CD14-positive monocyte (primary cell): Measurements from ENCODE around the gene LRRC4B. TPM values are rescaled to one million over a fixed set of nuclear protein-coding genes. Genes with fewer than 3 reads are reported as not detected.

ENCODE experiments used
- DNase-seq, 3 donors: peaks; one replicate each; pipeline ENCODE4 v3.0.0-alpha.2; 2011 to 2022
- H2AFZ ChIP-seq: 2 replicates; pipeline ENCODE4 v1.6.0; 2012; ENCODE audit warnings: mild to moderate bottlenecking, low read depth, low read length, inconsistent platforms; ENCODE audit not compliant: insufficient read depth, poor library complexity, severe bottlenecking
- H3K27ac ChIP-seq, 2 donors: 1 replicate in 1 of 2; 2 replicates in 1 of 2; pipeline ENCODE4 v1.5.1; 2012 to 2013; ENCODE audit warnings: low read length in 2 of 2, control low read depth in 1 of 2, inconsistent platforms in 1 of 2, low read depth in 1 of 2, mild to moderate bottlenecking in 1 of 2
- H3K27me3 ChIP-seq, 2 donors: one replicate each; pipeline versions ENCODE4 v1.6.0 to v1.6.1; 2011 to 2013; ENCODE audit warnings: low read length in 2 of 2; ENCODE audit not compliant: control insufficient read depth in 2 of 2, insufficient read depth in 2 of 2
- H3K36me3 ChIP-seq, 2 donors: replicated peaks in 1 of 2; 1 replicate in 1 of 2; 2 replicates in 1 of 2; pipeline versions ENCODE4 v1.5.1 to v1.6.1; 2012 to 2013; ENCODE audit warnings: low read length in 2 of 2, control low read depth in 1 of 2, inconsistent platforms in 1 of 2, mild to moderate bottlenecking in 1 of 2; ENCODE audit not compliant: insufficient read depth in 2 of 2, control insufficient read depth in 1 of 2
- H3K4me1 ChIP-seq, 2 donors: 1 replicate in 1 of 2; 2 replicates in 1 of 2; pipeline versions ENCODE4 v1.5.1 to v1.6.1; 2012 to 2013; ENCODE audit warnings: low read length in 2 of 2, control low read depth in 1 of 2, inconsistent platforms in 1 of 2, mild to moderate bottlenecking in 1 of 2, moderate library complexity in 1 of 2; ENCODE audit not compliant: insufficient read depth in 2 of 2, control insufficient read depth in 1 of 2
- H3K4me2 ChIP-seq: replicated peaks from 2 replicates; pipeline ENCODE3; 2012; ENCODE audit warnings: low read length, moderate library complexity, mild to moderate bottlenecking; ENCODE audit not compliant: poor library complexity, severe bottlenecking; ENCODE audit errors: extremely low read depth
- H3K4me3 ChIP-seq, 3 experiments: fragments of 200-600 bp in 1 of 3; sonication (generic) in 1 of 3; replicated peaks in 1 of 3; 1 replicate in 2 of 3; 2 replicates in 1 of 3; pipeline ENCODE4 v1.5.1; 2011 to 2013; ENCODE audit warnings: low read length in 3 of 3, mild to moderate bottlenecking in 3 of 3, control low read depth in 2 of 3, low read depth in 2 of 3, inconsistent platforms in 1 of 3, moderate library complexity in 1 of 3
- H3K79me2 ChIP-seq: 2 replicates; pipeline ENCODE4 v1.6.0; 2012; ENCODE audit warnings: mild to moderate bottlenecking, control low read depth, inconsistent platforms, low read length, moderate library complexity; ENCODE audit not compliant: insufficient read depth
- H3K9ac ChIP-seq: 2 replicates; pipeline ENCODE4 v1.6.0; 2017; ENCODE audit warnings: low read length, mild to moderate bottlenecking; ENCODE audit not compliant: insufficient read depth, poor library complexity, severe bottlenecking
- H3K9me3 ChIP-seq, 2 donors: replicated peaks in 1 of 2; 1 replicate in 1 of 2; 2 replicates in 1 of 2; pipeline versions ENCODE4 v1.5.1 to v1.6.1; 2012 to 2013; ENCODE audit warnings: low read length in 2 of 2, control low read depth in 1 of 2; ENCODE audit not compliant: control insufficient read depth in 1 of 2, insufficient read depth in 1 of 2
- H4K20me1 ChIP-seq: 2 replicates; pipeline ENCODE4 v1.6.0; 2012; ENCODE audit warnings: mild to moderate bottlenecking, low read length, control low read depth, moderate library complexity; ENCODE audit not compliant: insufficient read depth
- H3K27ac Mint-ChIP-seq, 7 donors: one replicate each; pipeline ENCODE4 v1.8.0; 2020; ENCODE audit warnings: mild to moderate bottlenecking in 7 of 7, mixed read lengths in 7 of 7, moderate library complexity in 6 of 7, inconsistent platforms in 2 of 7
- H3K27me3 Mint-ChIP-seq, 3 donors: one replicate each; pipeline ENCODE4 v1.8.0; 2021 to 2022; ENCODE audit warnings: low read depth in 3 of 3, mild to moderate bottlenecking in 3 of 3, mixed read lengths in 3 of 3, moderate library complexity in 3 of 3, inconsistent platforms in 1 of 3
- H3K36me3 Mint-ChIP-seq, 2 donors: one replicate each; pipeline ENCODE4 v1.8.0; 2020; ENCODE audit warnings: mixed read lengths in 2 of 2, inconsistent platforms in 1 of 2, mild to moderate bottlenecking in 1 of 2
- H3K4me1 Mint-ChIP-seq: one replicate; pipeline ENCODE4 v1.8.0; 2020; ENCODE audit warnings: mild to moderate bottlenecking, mixed read lengths
- H3K4me3 Mint-ChIP-seq, 2 donors: one replicate each; pipeline ENCODE4 v1.8.0; 2020; ENCODE audit warnings: mild to moderate bottlenecking in 2 of 2, mixed read lengths in 2 of 2, moderate library complexity in 1 of 2
- H3K9me3 Mint-ChIP-seq, 7 donors: one replicate each; pipeline ENCODE4 v1.8.0; 2020 to 2022; ENCODE audit warnings: mixed read lengths in 7 of 7, mild to moderate bottlenecking in 6 of 7, moderate library complexity in 6 of 7, inconsistent platforms in 2 of 7
- WGBS: methylation state at CpG from one replicate; pipeline ENCODE4 v1.1.5; 2013; ENCODE audit warnings: missing lambda C conversion rate; ENCODE audit not compliant: insufficient coverage; 5-methylcytosine and 5-hydroxymethylcytosine counted together
- intact Hi-C, 2 donors: fragments of 100-400 bp; cut with micrococcal nuclease; formaldehyde crosslinking; loops; one replicate each; pipeline versions ENCODE4 v1.15.0 to v1.15.1; 2023
- polyA plus RNA-seq, 3 donors: library from polyadenylated mRNA; depleted of rRNA in 1 of 3; unstranded in 2 of 3; stranded (reverse) in 1 of 3; fragments of 300-500 nt in 2 of 3; fragments of >200 nt in 1 of 3; fragmentation: Illumina TruSeq in 2 of 3; gene quantifications; 1 replicate in 2 of 3; 2 replicates in 1 of 3; pipeline ENCODE4 v1.2.3, GENCODE V29; 2012 to 2021
- TF ChIP-seq, protein P1 (sequence below): fragments of 200-600 bp; IDR thresholded peaks from one replicate; pipeline ENCODE4 v1.8.0; 2022; ENCODE audit warnings: antibody characterized with exemption, mild to moderate bottlenecking

Gene LRRC4B
- polyA plus RNA-seq, 3 donors: not detected

DNA sequence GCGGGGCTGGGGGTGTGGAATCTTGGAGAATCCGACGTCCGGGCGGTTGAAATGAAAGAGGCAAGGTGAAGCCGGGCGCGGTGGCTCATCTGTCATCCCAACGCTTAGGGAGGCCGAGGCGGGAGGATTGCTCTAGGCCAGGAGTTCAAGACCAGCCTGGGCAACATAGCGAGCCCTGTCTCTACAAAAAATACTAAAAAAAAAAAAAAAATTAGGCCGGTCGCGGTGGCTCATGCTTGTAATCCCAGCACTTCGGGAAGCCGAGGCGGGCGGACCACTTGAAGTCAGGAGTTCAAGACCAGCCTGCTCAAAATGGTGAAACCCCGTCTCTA lies 91.4 kb downstream of the LRRC4B start:
- TF ChIP-seq, protein P1, sequence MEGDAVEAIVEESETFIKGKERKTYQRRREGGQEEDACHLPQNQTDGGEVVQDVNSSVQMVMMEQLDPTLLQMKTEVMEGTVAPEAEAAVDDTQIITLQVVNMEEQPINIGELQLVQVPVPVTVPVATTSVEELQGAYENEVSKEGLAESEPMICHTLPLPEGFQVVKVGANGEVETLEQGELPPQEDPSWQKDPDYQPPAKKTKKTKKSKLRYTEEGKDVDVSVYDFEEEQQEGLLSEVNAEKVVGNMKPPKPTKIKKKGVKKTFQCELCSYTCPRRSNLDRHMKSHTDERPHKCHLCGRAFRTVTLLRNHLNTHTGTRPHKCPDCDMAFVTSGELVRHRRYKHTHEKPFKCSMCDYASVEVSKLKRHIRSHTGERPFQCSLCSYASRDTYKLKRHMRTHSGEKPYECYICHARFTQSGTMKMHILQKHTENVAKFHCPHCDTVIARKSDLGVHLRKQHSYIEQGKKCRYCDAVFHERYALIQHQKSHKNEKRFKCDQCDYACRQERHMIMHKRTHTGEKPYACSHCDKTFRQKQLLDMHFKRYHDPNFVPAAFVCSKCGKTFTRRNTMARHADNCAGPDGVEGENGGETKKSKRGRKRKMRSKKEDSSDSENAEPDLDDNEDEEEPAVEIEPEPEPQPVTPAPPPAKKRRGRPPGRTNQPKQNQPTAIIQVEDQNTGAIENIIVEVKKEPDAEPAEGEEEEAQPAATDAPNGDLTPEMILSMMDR: no peak
- H3K9ac ChIP-seq: peak overlapping the region; percentile 92
- Mint-ChIP-seq H3K36me3 (peaks cover 30 to 43% of the 10 kb centered on the region in 2 donors), H3K27ac (peak overlapping the region; percentile 90 to 96 (median 93)), H3K4me3 (peak overlapping the region; percentile 98 to 99), H3K27me3 (peaks cover 0 to 6% (median 5%) of the 10 kb centered on the region in 3 donors), H3K9me3 (peaks cover 0 to 13% (median 2%) of the 10 kb centered on the region in 7 donors), H3K4me1 (peaks cover 14% of the 10 kb centered on the region)
- peak overlapping the region; percentile 95 for H2AFZ ChIP-seq
- no peaks in the 10 kb centered on the region for H3K27me3 ChIP-seq
- peak overlapping the region; percentile 70 to 86 for H3K27ac ChIP-seq
- H4K20me1 ChIP-seq: peaks cover 32% of the 10 kb centered on the region
- no peaks in the 10 kb centered on the region for H3K9me3 ChIP-seq
- peaks cover 11 to 12% of the 10 kb centered on the region in 2 donors for H3K4me1 ChIP-seq
- 7% methylated on average over 11 of the region's 20 CpGs for WGBS
- peak overlapping the region; percentile 64 to 98 (median 97) for H3K4me3 ChIP-seq
- intact Hi-C loops: loop anchor here (1.0 to 2.0 kb wide), 2 partner anchors 34 kb away; partner anchors contain the start of gene JOSD2 (in 2 of the 2)
- peaks cover 29% of the 10 kb centered on the region for H3K79me2 ChIP-seq
- peak overlapping the region; percentile 87 for H3K4me2 ChIP-seq
- peaks cover 31 to 42% of the 10 kb centered on the region in 2 donors for H3K36me3 ChIP-seq
- no peak for DNase-seq

DNA sequence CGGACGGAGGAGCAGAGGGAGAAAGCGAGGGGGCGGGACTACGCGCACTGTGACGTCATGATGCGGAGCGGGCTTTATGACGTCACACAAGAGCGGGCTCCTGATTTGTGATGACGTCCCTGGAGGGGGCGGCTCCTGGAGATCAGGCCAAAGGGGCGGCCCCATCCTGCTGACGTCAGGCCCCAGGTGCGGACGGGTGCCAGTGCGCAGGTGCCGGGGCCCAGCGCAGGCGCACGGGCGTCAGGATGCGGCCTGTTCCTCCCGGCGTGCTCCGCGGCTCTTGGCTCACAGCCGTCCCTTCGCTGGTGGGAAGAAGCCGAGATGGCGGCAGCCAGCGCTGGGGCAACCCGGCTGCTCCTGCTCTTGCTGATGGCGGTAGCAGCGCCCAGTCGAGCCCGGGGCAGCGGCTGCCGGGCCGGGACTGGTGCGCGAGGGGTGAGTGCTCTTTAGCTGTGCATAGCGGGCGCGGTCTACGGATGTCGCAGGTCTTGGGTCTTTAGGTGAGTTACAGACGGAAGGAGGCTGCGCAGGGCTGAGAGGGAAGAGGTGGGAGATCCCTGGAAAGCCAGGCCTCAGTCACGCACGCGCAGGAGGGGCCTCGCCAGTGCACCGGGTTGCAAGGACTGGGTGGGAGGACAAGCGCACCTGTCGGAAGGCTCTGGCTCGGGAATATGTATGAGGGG lies 91.9 kb downstream of the LRRC4B start, which contains the start of the genes EMC10 and GARIN5A:
EMC10 (plus strand) TSS at position 284 of the 683 bp plus-strand sequence; CDS start at position 322, 38 bp downstream.
GARIN5A (minus strand) TSS at position 625 of the 683 bp plus-strand sequence; CDS start at position 165, 460 bp downstream.
- peaks cover 26 to 37% of the 10 kb centered on the region in 2 donors for H3K36me3 ChIP-seq
- H3K27me3 ChIP-seq: no peaks in the 10 kb centered on the region
- peaks cover 29% of the 10 kb centered on the region for H3K79me2 ChIP-seq
- peaks cover 11 to 12% of the 10 kb centered on the region in 2 donors for H3K4me1 ChIP-seq
- TF ChIP-seq, protein P1: no peak
- peak within 1 kb of the TSS; percentile 95 for H2AFZ ChIP-seq
- peak within 1 kb of the TSS; percentile 64 to 98 (median 97) for H3K4me3 ChIP-seq
- intact Hi-C loops: loop anchor here (1.0 to 2.0 kb wide), 2 partner anchors 34 to 35 kb away; partner anchors contain the start of gene JOSD2 (in 2 of the 2)
- peaks cover 0 to 13% (median 2%) of the 10 kb centered on the region in 7 donors for H3K9me3 Mint-ChIP-seq
- H3K4me3 Mint-ChIP-seq: peak within 1 kb of the TSS; percentile 98 to 99
- H3K9me3 ChIP-seq: no peaks in the 10 kb centered on the region
- peak within 1 kb of the TSS; percentile 87 for H3K4me2 ChIP-seq
- peaks cover 29 to 40% of the 10 kb centered on the region in 2 donors for H3K36me3 Mint-ChIP-seq
- peak within 1 kb of the TSS; percentile 90 to 96 (median 93) for H3K27ac Mint-ChIP-seq
- peak; percentile 85 to 93 (median 92) for DNase-seq
- H3K27me3 Mint-ChIP-seq: peaks cover 0 to 6% (median 6%) of the 10 kb centered on the region in 3 donors
- peak within 1 kb of the TSS; percentile 70 to 86 for H3K27ac ChIP-seq
- H3K9ac ChIP-seq: peak within 1 kb of the TSS; percentile 92
- peaks cover 14% of the 10 kb centered on the region for H3K4me1 Mint-ChIP-seq
- 5% methylated on average over 58 of the region's 58 CpGs for WGBS
- peaks cover 32% of the 10 kb centered on the region for H4K20me1 ChIP-seq
